GM13976 (cell line): ENCODE results near the gene NOVA1.

Experiments
- DNase-seq: peaks from one replicate; pipeline ENCODE4 v3.0.0; 2012; ENCODE audit warnings: low spot score
- CTCF ChIP-seq: IDR thresholded peaks from 2 replicates; pipeline ENCODE4 v1.5.1; 2012; ENCODE audit warnings: borderline replicate concordance, mild to moderate bottlenecking; ENCODE audit not compliant: insufficient read depth; ENCODE audit errors: extremely low read depth, missing control alignments, control extremely low read depth
- in situ Hi-C: fragments of 300-500 bp; cut with MboI; formaldehyde crosslinking; loops from one replicate; pipeline ENCODE4 v1.12.0; 2022; ENCODE audit warnings: low sequenced_read_pairs, mixed read lengths, inconsistent platforms; ENCODE audit not compliant: unreplicated experiment

Gene NOVA1

GRCh38 chr14:26548406-26548805 is 49.4 kb downstream of the NOVA1 start:
- in situ Hi-C loops, result no loop called here
- no peak for TF ChIP-seq CTCF

DNA sequence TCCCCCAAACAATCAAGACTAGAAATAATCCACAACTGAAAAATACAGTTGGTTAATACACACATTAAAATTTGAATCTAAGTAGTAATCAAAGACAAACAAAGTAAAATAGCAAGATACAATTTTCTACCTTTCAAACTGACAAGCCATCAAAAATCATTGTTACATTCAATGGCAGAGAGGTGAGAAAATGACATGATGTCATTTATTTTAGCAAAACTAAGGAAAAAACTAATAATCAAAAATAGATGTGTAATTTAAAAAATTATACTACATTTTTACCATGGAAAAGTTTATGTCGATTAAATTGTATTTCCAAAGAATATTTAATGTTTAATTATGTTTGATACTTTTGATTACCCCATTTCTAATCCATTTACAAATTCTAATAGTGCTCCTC is 59.7 kb downstream of the NOVA1 start:
- no peak for TF ChIP-seq CTCF
- in situ Hi-C loops, result no loop called here

More at GRCh38 chr14:26548406-26548805, 49.4 kb downstream of the NOVA1 start:
- no peak for DNase-seq

GRCh38 chr14:26531894-26532293 is 65.9 kb downstream of the NOVA1 start:
- no peak for TF ChIP-seq CTCF
- in situ Hi-C loops, result no loop called here
- no peak for DNase-seq

More for the DNA sequence above, 59.7 kb downstream of the NOVA1 start:
- no peak for DNase-seq

GRCh38 chr14:26528415-26529182 is 69.2 kb downstream of the NOVA1 start:
- in situ Hi-C loops, result no loop called here
- no peak for TF ChIP-seq CTCF

GRCh38 chr14:26527095-26527494 is 70.7 kb downstream of the NOVA1 start:
- in situ Hi-C loops, result no loop called here
- TF ChIP-seq CTCF, result no peak
- DNase-seq, result no peak

More at GRCh38 chr14:26528415-26529182, 69.2 kb downstream of the NOVA1 start:
- DNase-seq, result no peak

DNA sequence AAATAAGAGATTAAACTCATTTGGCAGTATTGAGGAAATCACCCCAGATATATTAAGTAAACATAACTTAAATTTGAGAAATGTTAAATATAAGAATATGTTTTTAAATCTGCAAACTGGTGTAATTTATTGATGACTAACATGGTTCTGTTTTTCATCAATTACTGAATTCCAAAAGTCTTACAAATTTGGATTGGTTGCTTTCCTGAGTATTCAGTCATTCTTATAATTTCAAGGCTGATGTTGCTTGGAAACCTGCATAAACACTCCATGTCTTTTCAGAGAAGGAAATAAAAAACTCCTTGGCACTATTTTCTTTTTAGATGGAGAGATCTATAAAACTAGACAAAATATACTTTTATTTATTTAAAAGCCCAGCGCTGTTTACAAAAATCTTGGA is 71.7 kb downstream of the NOVA1 start:
- in situ Hi-C loops, result no loop called here
- no peak for TF ChIP-seq CTCF
- no peak for DNase-seq
